ENCODE measurements around the gene DLST. TPM values are rescaled to one million over a fixed set of nuclear protein-coding genes. Genes with fewer than 3 reads are reported as not detected.

DLST gene
- total RNA-seq, 1 donor from 2014 or later: 74.5 TPM

GRCh38 chr14:74912801-74913200 lies 31.1 kb downstream of the DLST start:
- Mint-ChIP-seq H3K27ac (ENCODE audit: unreplicated experiment) (no peak overlapping the region), H3K9me3 (ENCODE audit: low read depth) (no peaks in the 10 kb centered on the region)
- DNase-seq (ENCODE audit: low spot score): no peak

DNA sequence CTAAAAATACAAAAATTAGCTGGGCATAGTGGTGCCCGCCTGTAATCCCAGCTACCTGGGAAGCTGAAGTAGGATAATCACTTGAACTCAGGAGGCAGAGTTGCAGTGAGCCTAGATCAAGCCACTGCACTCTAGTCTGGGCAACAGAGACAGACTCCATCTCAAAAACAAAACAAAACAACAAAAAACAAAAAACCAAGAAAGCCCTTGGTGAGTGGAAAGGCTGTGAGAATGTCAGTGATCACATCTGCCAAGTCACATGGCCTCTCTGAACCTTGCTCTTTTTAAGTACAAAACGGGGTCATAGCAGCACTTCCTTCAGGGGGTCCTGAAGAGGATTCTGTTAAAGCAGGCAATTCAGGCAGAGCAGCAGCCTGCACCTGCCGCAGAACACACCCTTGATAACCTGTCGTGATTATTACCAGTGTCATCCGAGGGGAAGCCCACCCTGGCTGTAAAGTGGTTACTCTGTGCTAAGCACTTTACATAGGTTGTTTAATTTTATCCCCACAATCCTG lies 31.7 kb downstream of the DLST start:
- H3K27ac Mint-ChIP-seq (ENCODE audit: unreplicated experiment): no peak overlapping the region
- H3K9me3 Mint-ChIP-seq (ENCODE audit: low read depth): no peaks in the 10 kb centered on the region
- TF ChIP-seq, protein P1, sequence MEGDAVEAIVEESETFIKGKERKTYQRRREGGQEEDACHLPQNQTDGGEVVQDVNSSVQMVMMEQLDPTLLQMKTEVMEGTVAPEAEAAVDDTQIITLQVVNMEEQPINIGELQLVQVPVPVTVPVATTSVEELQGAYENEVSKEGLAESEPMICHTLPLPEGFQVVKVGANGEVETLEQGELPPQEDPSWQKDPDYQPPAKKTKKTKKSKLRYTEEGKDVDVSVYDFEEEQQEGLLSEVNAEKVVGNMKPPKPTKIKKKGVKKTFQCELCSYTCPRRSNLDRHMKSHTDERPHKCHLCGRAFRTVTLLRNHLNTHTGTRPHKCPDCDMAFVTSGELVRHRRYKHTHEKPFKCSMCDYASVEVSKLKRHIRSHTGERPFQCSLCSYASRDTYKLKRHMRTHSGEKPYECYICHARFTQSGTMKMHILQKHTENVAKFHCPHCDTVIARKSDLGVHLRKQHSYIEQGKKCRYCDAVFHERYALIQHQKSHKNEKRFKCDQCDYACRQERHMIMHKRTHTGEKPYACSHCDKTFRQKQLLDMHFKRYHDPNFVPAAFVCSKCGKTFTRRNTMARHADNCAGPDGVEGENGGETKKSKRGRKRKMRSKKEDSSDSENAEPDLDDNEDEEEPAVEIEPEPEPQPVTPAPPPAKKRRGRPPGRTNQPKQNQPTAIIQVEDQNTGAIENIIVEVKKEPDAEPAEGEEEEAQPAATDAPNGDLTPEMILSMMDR (IDR thresholded peaks at IDR 0.05): no peak
- H3K4me1 Mint-ChIP-seq (ENCODE audit: low read depth): peaks cover 10% of the 10 kb centered on the region
- H3K27me3 Mint-ChIP-seq (ENCODE audit: low read depth): no peaks in the 10 kb centered on the region
- no peak for DNase-seq (ENCODE audit: low spot score)
- H3K36me3 Mint-ChIP-seq (ENCODE audit: low read depth): no peaks in the 10 kb centered on the region
- no peak overlapping the region for H3K4me3 Mint-ChIP-seq (ENCODE audit: unreplicated experiment)

More at GRCh38 chr14:74912801-74913200, 31.1 kb downstream of the DLST start:
- H3K4me3 Mint-ChIP-seq (ENCODE audit: unreplicated experiment): no peak overlapping the region
- H3K36me3 Mint-ChIP-seq (ENCODE audit: low read depth): no peaks in the 10 kb centered on the region
- H3K4me1 Mint-ChIP-seq (ENCODE audit: low read depth): peaks cover 10% of the 10 kb centered on the region
- no peaks in the 10 kb centered on the region for H3K27me3 Mint-ChIP-seq (ENCODE audit: low read depth)
- TF ChIP-seq, protein P1 (IDR thresholded peaks at IDR 0.05): no peak

- no peak overlapping the region for H3K4me3 Mint-ChIP-seq (ENCODE audit: unreplicated experiment)
- H3K36me3 Mint-ChIP-seq (ENCODE audit: low read depth): no peaks in the 10 kb centered on the region
- H3K27ac Mint-ChIP-seq (ENCODE audit: unreplicated experiment): peak overlapping the region; percentile 24
- H3K27me3 Mint-ChIP-seq (ENCODE audit: low read depth): no peaks in the 10 kb centered on the region
- TF ChIP-seq, protein P1 (IDR thresholded peaks at IDR 0.05): peak; percentile 87
- DNase-seq (ENCODE audit: low spot score): no peak
- H3K9me3 Mint-ChIP-seq (ENCODE audit: low read depth): no peaks in the 10 kb centered on the region
- H3K4me1 Mint-ChIP-seq (ENCODE audit: low read depth): peaks cover 10% of the 10 kb centered on the region
These were observed 32.4 kb downstream of the DLST start for GRCh38 chr14:74913986-74914573.

GRCh38 chr14:74915426-74915825 lies 33.7 kb downstream of the DLST start:
- Mint-ChIP-seq H3K9me3 (ENCODE audit: low read depth) (no peaks in the 10 kb centered on the region), H3K4me1 (ENCODE audit: low read depth) (peaks cover 10% of the 10 kb centered on the region), H3K36me3 (ENCODE audit: low read depth) (no peaks in the 10 kb centered on the region), H3K27me3 (ENCODE audit: low read depth) (no peaks in the 10 kb centered on the region), H3K27ac (ENCODE audit: unreplicated experiment) (no peak overlapping the region), H3K4me3 (ENCODE audit: unreplicated experiment) (no peak overlapping the region)
- TF ChIP-seq, protein P1 (IDR thresholded peaks at IDR 0.05): no peak
- DNase-seq (ENCODE audit: low spot score): no peak

DNA sequence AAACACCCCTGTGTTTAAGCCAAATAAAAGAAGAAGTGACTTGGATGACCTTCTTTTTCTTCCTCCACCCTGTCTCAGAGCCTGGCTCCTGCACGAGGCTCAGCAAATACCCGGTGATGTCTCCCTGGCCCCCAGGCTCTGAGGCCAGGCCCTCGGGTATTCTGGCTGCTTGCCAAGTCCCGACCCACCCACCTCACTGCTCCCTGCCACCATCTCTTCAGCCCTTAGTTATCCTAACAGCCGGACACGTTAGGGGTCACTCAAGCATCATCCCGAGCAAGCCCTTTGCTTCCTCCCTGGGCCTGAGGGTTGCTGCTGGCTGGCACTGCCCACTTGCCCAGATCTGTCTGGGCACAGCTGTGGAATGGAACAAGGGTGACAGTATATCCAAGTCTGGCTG lies 34.1 kb downstream of the DLST start:
- Mint-ChIP-seq H3K36me3 (ENCODE audit: low read depth) (no peaks in the 10 kb centered on the region), H3K4me1 (ENCODE audit: low read depth) (peaks cover 10% of the 10 kb centered on the region)

More for the DNA sequence above, 34.1 kb downstream of the DLST start:
- TF ChIP-seq, protein P1 (IDR thresholded peaks at IDR 0.05): no peak
- DNase-seq (ENCODE audit: low spot score): no peak
- H3K9me3 Mint-ChIP-seq (ENCODE audit: low read depth): no peaks in the 10 kb centered on the region
- H3K27me3 Mint-ChIP-seq (ENCODE audit: low read depth): no peaks in the 10 kb centered on the region
- no peak overlapping the region for H3K27ac Mint-ChIP-seq (ENCODE audit: unreplicated experiment)
- H3K4me3 Mint-ChIP-seq (ENCODE audit: unreplicated experiment): no peak overlapping the region

Data from chondrocyte (in vitro differentiated cells).